ENCODE measurements around the gene TMEM132C. TPM values are rescaled to one million over a fixed set of nuclear protein-coding genes. Genes with fewer than 3 reads are reported as not detected.

TMEM132C gene
- total RNA-seq, 2 experiments from 2014 or later, result not detected

- no peaks in the 10 kb centered on the region for H3K4me1 Mint-ChIP-seq
- no peak overlapping the region for H3K27ac Mint-ChIP-seq
- H3K9me3 Mint-ChIP-seq, result no peaks in the 10 kb centered on the region
- no peaks in the 10 kb centered on the region for H3K36me3 Mint-ChIP-seq
- no peak overlapping the region for H3K4me3 Mint-ChIP-seq
- peaks cover 3% of the 10 kb centered on the region for H3K27me3 Mint-ChIP-seq
- no peak for DNase-seq
Measured at GRCh38 chr12:128316078-128316477, 49.1 kb downstream of the TMEM132C start.

GRCh38 chr12:128316973-128317526 is 50.1 kb downstream of the TMEM132C start:
- DNase-seq, result no peak
- H3K9me3 Mint-ChIP-seq, result peaks cover 7% of the 10 kb centered on the region
- no peaks in the 10 kb centered on the region for H3K4me1 Mint-ChIP-seq
- H3K27me3 Mint-ChIP-seq, result peaks cover 3% of the 10 kb centered on the region
- no peaks in the 10 kb centered on the region for H3K36me3 Mint-ChIP-seq
- no peak overlapping the region for H3K27ac Mint-ChIP-seq
- H3K4me3 Mint-ChIP-seq, result no peak overlapping the region

GRCh38 chr12:128318341-128318740 is 51.4 kb downstream of the TMEM132C start:
- no peak for DNase-seq
- no peak overlapping the region for H3K27ac Mint-ChIP-seq
- peaks cover 3% of the 10 kb centered on the region for H3K27me3 Mint-ChIP-seq
- H3K4me3 Mint-ChIP-seq, result no peak overlapping the region
- H3K9me3 Mint-ChIP-seq, result peaks cover 8% of the 10 kb centered on the region
- H3K36me3 Mint-ChIP-seq, result no peaks in the 10 kb centered on the region
- no peaks in the 10 kb centered on the region for H3K4me1 Mint-ChIP-seq

GRCh38 chr12:128318946-128319345 is 52.0 kb downstream of the TMEM132C start:
- Mint-ChIP-seq H3K27ac (no peak overlapping the region), H3K27me3 (peaks cover 3% of the 10 kb centered on the region), H3K4me1 (no peaks in the 10 kb centered on the region), H3K36me3 (no peaks in the 10 kb centered on the region), H3K9me3 (peaks cover 8% of the 10 kb centered on the region), H3K4me3 (no peak overlapping the region)
- DNase-seq, result no peak

- Mint-ChIP-seq H3K4me3 (no peak overlapping the region), H3K36me3 (no peaks in the 10 kb centered on the region), H3K27ac (no peak overlapping the region), H3K4me1 (no peaks in the 10 kb centered on the region), H3K27me3 (no peaks in the 10 kb centered on the region), H3K9me3 (peaks cover 8% of the 10 kb centered on the region)
- no peak for DNase-seq
Measured at GRCh38 chr12:128322341-128322740, 55.4 kb downstream of the TMEM132C start.

GRCh38 chr12:128323145-128323920 is 56.4 kb downstream of the TMEM132C start:
- DNase-seq, result no peak
- Mint-ChIP-seq H3K27me3 (no peaks in the 10 kb centered on the region), H3K36me3 (no peaks in the 10 kb centered on the region), H3K9me3 (peaks cover 8% of the 10 kb centered on the region), H3K27ac (no peak overlapping the region), H3K4me1 (no peaks in the 10 kb centered on the region), H3K4me3 (no peak overlapping the region)

GRCh38 chr12:128325646-128326045 is 58.7 kb downstream of the TMEM132C start:
- no peaks in the 10 kb centered on the region for H3K4me1 Mint-ChIP-seq
- no peak overlapping the region for H3K4me3 Mint-ChIP-seq
- no peak for DNase-seq
- no peaks in the 10 kb centered on the region for H3K36me3 Mint-ChIP-seq
- H3K9me3 Mint-ChIP-seq, result peaks cover 8% of the 10 kb centered on the region
- H3K27ac Mint-ChIP-seq, result no peak overlapping the region
- H3K27me3 Mint-ChIP-seq, result no peaks in the 10 kb centered on the region

- H3K36me3 Mint-ChIP-seq, result no peaks in the 10 kb centered on the region
- H3K9me3 Mint-ChIP-seq, result peaks cover 9% of the 10 kb centered on the region
- H3K4me1 Mint-ChIP-seq, result no peaks in the 10 kb centered on the region
- no peaks in the 10 kb centered on the region for H3K27me3 Mint-ChIP-seq
- no peak overlapping the region for H3K4me3 Mint-ChIP-seq
- no peak for DNase-seq
- no peak overlapping the region for H3K27ac Mint-ChIP-seq
Measured at GRCh38 chr12:128326406-128326805, 59.4 kb downstream of the TMEM132C start.

- DNase-seq, result no peak
- Mint-ChIP-seq H3K4me3 (no peak overlapping the region), H3K4me1 (no peaks in the 10 kb centered on the region), H3K9me3 (peaks cover 3% of the 10 kb centered on the region), H3K27ac (no peak overlapping the region), H3K36me3 (no peaks in the 10 kb centered on the region), H3K27me3 (no peaks in the 10 kb centered on the region)
Measured at GRCh38 chr12:128328961-128329360, 62.0 kb downstream of the TMEM132C start.

- Mint-ChIP-seq H3K4me1 (no peaks in the 10 kb centered on the region), H3K27ac (no peak overlapping the region), H3K9me3 (peaks cover 1% of the 10 kb centered on the region), H3K36me3 (no peaks in the 10 kb centered on the region), H3K4me3 (no peak overlapping the region), H3K27me3 (peaks cover 18% of the 10 kb centered on the region)
- DNase-seq, result no peak
Measured at GRCh38 chr12:128336204-128337070, 69.5 kb downstream of the TMEM132C start.

GRCh38 chr12:128337071-128337345 is 70.0 kb downstream of the TMEM132C start:
- no peaks in the 10 kb centered on the region for H3K4me1 Mint-ChIP-seq
- H3K9me3 Mint-ChIP-seq, result peaks cover 1% of the 10 kb centered on the region
- DNase-seq, result no peak

GRCh38 chr12:128337431-128338170 is 70.6 kb downstream of the TMEM132C start:
- H3K9me3 Mint-ChIP-seq, result peaks cover 1% of the 10 kb centered on the region
- no peak for DNase-seq
- no peak overlapping the region for H3K27ac Mint-ChIP-seq
- H3K36me3 Mint-ChIP-seq, result no peaks in the 10 kb centered on the region
- no peaks in the 10 kb centered on the region for H3K4me1 Mint-ChIP-seq
- peaks cover 18% of the 10 kb centered on the region for H3K27me3 Mint-ChIP-seq
- no peak overlapping the region for H3K4me3 Mint-ChIP-seq

More at GRCh38 chr12:128337071-128337345, 70.0 kb downstream of the TMEM132C start:
- no peak overlapping the region for H3K4me3 Mint-ChIP-seq
- no peak overlapping the region for H3K27ac Mint-ChIP-seq
- no peaks in the 10 kb centered on the region for H3K36me3 Mint-ChIP-seq
- H3K27me3 Mint-ChIP-seq, result peaks cover 18% of the 10 kb centered on the region

GRCh38 chr12:128338386-128339125 is 71.6 kb downstream of the TMEM132C start:
- peaks cover 18% of the 10 kb centered on the region for H3K27me3 Mint-ChIP-seq
- no peaks in the 10 kb centered on the region for H3K36me3 Mint-ChIP-seq
- no peak overlapping the region for H3K4me3 Mint-ChIP-seq
- H3K4me1 Mint-ChIP-seq, result no peaks in the 10 kb centered on the region
- no peak overlapping the region for H3K27ac Mint-ChIP-seq
- H3K9me3 Mint-ChIP-seq, result peaks cover 1% of the 10 kb centered on the region
- no peak for DNase-seq

GRCh38 chr12:128339126-128339520 is 72.2 kb downstream of the TMEM132C start:
- Mint-ChIP-seq H3K27me3 (peaks cover 18% of the 10 kb centered on the region), H3K4me1 (no peaks in the 10 kb centered on the region), H3K36me3 (no peaks in the 10 kb centered on the region), H3K4me3 (no peak overlapping the region), H3K27ac (no peak overlapping the region), H3K9me3 (peaks cover 1% of the 10 kb centered on the region)
- no peak for DNase-seq

Data from activated naive CD8-positive, alpha-beta T cell treated with anti-CD3 and anti-CD28 coated beads for 36 hours (primary cell).